CD14-positive monocyte (primary cell): ENCODE results near the gene KCNIP2. TPM values are rescaled to one million over a fixed set of nuclear protein-coding genes. Genes with fewer than 3 reads are reported as not detected.

Experiments used
- DNase-seq, 3 donors: peaks; one replicate each; pipeline ENCODE4 v3.0.0-alpha.2; 2011 to 2022
- H2AFZ ChIP-seq: 2 replicates; pipeline ENCODE4 v1.6.0; 2012; ENCODE audit warnings: mild to moderate bottlenecking, low read depth, low read length, inconsistent platforms; ENCODE audit not compliant: insufficient read depth, poor library complexity, severe bottlenecking
- H3K27ac ChIP-seq, 2 donors: 1 replicate in 1 of 2; 2 replicates in 1 of 2; pipeline ENCODE4 v1.5.1; 2012 to 2013; ENCODE audit warnings: low read length in 2 of 2, control low read depth in 1 of 2, inconsistent platforms in 1 of 2, low read depth in 1 of 2, mild to moderate bottlenecking in 1 of 2
- H3K27me3 ChIP-seq, 2 donors: one replicate each; pipeline versions ENCODE4 v1.6.0 to v1.6.1; 2011 to 2013; ENCODE audit warnings: low read length in 2 of 2; ENCODE audit not compliant: control insufficient read depth in 2 of 2, insufficient read depth in 2 of 2
- H3K36me3 ChIP-seq, 2 donors: replicated peaks in 1 of 2; 1 replicate in 1 of 2; 2 replicates in 1 of 2; pipeline versions ENCODE4 v1.5.1 to v1.6.1; 2012 to 2013; ENCODE audit warnings: low read length in 2 of 2, control low read depth in 1 of 2, inconsistent platforms in 1 of 2, mild to moderate bottlenecking in 1 of 2; ENCODE audit not compliant: insufficient read depth in 2 of 2, control insufficient read depth in 1 of 2
- H3K4me1 ChIP-seq, 2 donors: 1 replicate in 1 of 2; 2 replicates in 1 of 2; pipeline versions ENCODE4 v1.5.1 to v1.6.1; 2012 to 2013; ENCODE audit warnings: low read length in 2 of 2, control low read depth in 1 of 2, inconsistent platforms in 1 of 2, mild to moderate bottlenecking in 1 of 2, moderate library complexity in 1 of 2; ENCODE audit not compliant: insufficient read depth in 2 of 2, control insufficient read depth in 1 of 2
- H3K4me2 ChIP-seq: replicated peaks from 2 replicates; pipeline ENCODE3; 2012; ENCODE audit warnings: low read length, moderate library complexity, mild to moderate bottlenecking; ENCODE audit not compliant: poor library complexity, severe bottlenecking; ENCODE audit errors: extremely low read depth
- H3K4me3 ChIP-seq, 3 experiments: fragments of 200-600 bp in 1 of 3; sonication (generic) in 1 of 3; replicated peaks in 1 of 3; 1 replicate in 2 of 3; 2 replicates in 1 of 3; pipeline ENCODE4 v1.5.1; 2011 to 2013; ENCODE audit warnings: low read length in 3 of 3, mild to moderate bottlenecking in 3 of 3, control low read depth in 2 of 3, low read depth in 2 of 3, inconsistent platforms in 1 of 3, moderate library complexity in 1 of 3
- H3K79me2 ChIP-seq: 2 replicates; pipeline ENCODE4 v1.6.0; 2012; ENCODE audit warnings: mild to moderate bottlenecking, control low read depth, inconsistent platforms, low read length, moderate library complexity; ENCODE audit not compliant: insufficient read depth
- H3K9ac ChIP-seq: 2 replicates; pipeline ENCODE4 v1.6.0; 2017; ENCODE audit warnings: low read length, mild to moderate bottlenecking; ENCODE audit not compliant: insufficient read depth, poor library complexity, severe bottlenecking
- H3K9me3 ChIP-seq, 2 donors: replicated peaks in 1 of 2; 1 replicate in 1 of 2; 2 replicates in 1 of 2; pipeline versions ENCODE4 v1.5.1 to v1.6.1; 2012 to 2013; ENCODE audit warnings: low read length in 2 of 2, control low read depth in 1 of 2; ENCODE audit not compliant: control insufficient read depth in 1 of 2, insufficient read depth in 1 of 2
- H4K20me1 ChIP-seq: 2 replicates; pipeline ENCODE4 v1.6.0; 2012; ENCODE audit warnings: mild to moderate bottlenecking, low read length, control low read depth, moderate library complexity; ENCODE audit not compliant: insufficient read depth
- H3K27ac Mint-ChIP-seq, 7 donors: one replicate each; pipeline ENCODE4 v1.8.0; 2020; ENCODE audit warnings: mild to moderate bottlenecking in 7 of 7, mixed read lengths in 7 of 7, moderate library complexity in 6 of 7, inconsistent platforms in 2 of 7
- H3K27me3 Mint-ChIP-seq, 3 donors: one replicate each; pipeline ENCODE4 v1.8.0; 2021 to 2022; ENCODE audit warnings: low read depth in 3 of 3, mild to moderate bottlenecking in 3 of 3, mixed read lengths in 3 of 3, moderate library complexity in 3 of 3, inconsistent platforms in 1 of 3
- H3K36me3 Mint-ChIP-seq, 2 donors: one replicate each; pipeline ENCODE4 v1.8.0; 2020; ENCODE audit warnings: mixed read lengths in 2 of 2, inconsistent platforms in 1 of 2, mild to moderate bottlenecking in 1 of 2
- H3K4me1 Mint-ChIP-seq: one replicate; pipeline ENCODE4 v1.8.0; 2020; ENCODE audit warnings: mild to moderate bottlenecking, mixed read lengths
- H3K4me3 Mint-ChIP-seq, 2 donors: one replicate each; pipeline ENCODE4 v1.8.0; 2020; ENCODE audit warnings: mild to moderate bottlenecking in 2 of 2, mixed read lengths in 2 of 2, moderate library complexity in 1 of 2
- H3K9me3 Mint-ChIP-seq, 7 donors: one replicate each; pipeline ENCODE4 v1.8.0; 2020 to 2022; ENCODE audit warnings: mixed read lengths in 7 of 7, mild to moderate bottlenecking in 6 of 7, moderate library complexity in 6 of 7, inconsistent platforms in 2 of 7
- CTCF ChIP-seq: fragments of 200-600 bp; IDR thresholded peaks from one replicate; pipeline ENCODE4 v1.8.0; 2022; ENCODE audit warnings: antibody characterized with exemption, mild to moderate bottlenecking
- WGBS: methylation state at CpG from one replicate; pipeline ENCODE4 v1.1.5; 2013; ENCODE audit warnings: missing lambda C conversion rate; ENCODE audit not compliant: insufficient coverage; 5-methylcytosine and 5-hydroxymethylcytosine counted together
- intact Hi-C, 2 donors: fragments of 100-400 bp; cut with micrococcal nuclease; formaldehyde crosslinking; loops; one replicate each; pipeline versions ENCODE4 v1.15.0 to v1.15.1; 2023
- polyA plus RNA-seq, 3 donors: library from polyadenylated mRNA; depleted of rRNA in 1 of 3; unstranded in 2 of 3; stranded (reverse) in 1 of 3; fragments of 300-500 nt in 2 of 3; fragments of >200 nt in 1 of 3; fragmentation: Illumina TruSeq in 2 of 3; gene quantifications; 1 replicate in 2 of 3; 2 replicates in 1 of 3; pipeline ENCODE4 v1.2.3, GENCODE V29; 2012 to 2021

The KCNIP2 gene
- polyA plus RNA-seq, 3 donors: 0.48 to 2.1 TPM; not detected in 1

DNA sequence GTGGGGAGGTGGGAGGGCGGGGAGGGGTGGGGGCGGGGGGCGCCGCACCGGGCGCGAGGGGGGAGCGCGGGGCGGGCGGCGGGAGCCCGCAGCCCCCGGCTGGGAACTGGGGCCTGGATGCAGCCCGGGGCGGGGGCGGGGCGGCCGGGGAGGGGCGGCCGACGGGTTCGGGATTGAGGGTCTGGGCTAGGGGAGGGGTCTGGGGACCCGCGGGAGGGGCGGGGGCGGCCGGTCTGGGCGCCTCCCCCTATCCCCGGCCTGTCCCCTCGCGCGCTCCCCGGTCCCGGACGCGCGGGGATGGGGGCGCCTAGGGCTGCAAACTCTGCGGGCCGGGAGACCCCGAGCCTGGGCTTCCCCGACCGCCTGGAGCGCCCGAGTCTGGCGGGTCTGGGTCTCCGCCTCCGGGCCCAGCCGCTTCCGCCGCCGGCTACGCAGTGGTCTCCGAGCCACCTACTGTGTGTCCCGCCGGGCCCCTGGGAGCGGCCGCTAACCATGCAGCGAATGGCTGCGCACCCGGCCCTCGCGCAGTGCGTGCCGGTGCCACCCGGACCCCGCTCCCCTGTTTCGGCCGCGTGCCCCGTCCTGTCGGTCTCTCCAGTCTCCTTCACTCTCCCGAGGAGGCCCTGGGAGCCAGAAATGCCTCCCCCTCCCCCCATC, 67.3 kb downstream of the KCNIP2 start:
- H3K79me2 ChIP-seq: no peaks in the 10 kb centered on the region
- H3K36me3 Mint-ChIP-seq: peaks cover 11 to 14% of the 10 kb centered on the region in 2 donors
- WGBS: 5% methylated on average over 44 of the region's 74 CpGs
- peaks cover 0 to 36% of the 10 kb centered on the region in 2 donors for H3K9me3 ChIP-seq
- H2AFZ ChIP-seq: no peak overlapping the region
- H3K9ac ChIP-seq: no peak overlapping the region
- peaks cover 0 to 15% (median 8%) of the 10 kb centered on the region in 7 donors for H3K9me3 Mint-ChIP-seq
- no peak overlapping the region for H3K27ac Mint-ChIP-seq
- H4K20me1 ChIP-seq: peaks cover 29% of the 10 kb centered on the region
- no peaks in the 10 kb centered on the region for H3K36me3 ChIP-seq
- H3K27me3 Mint-ChIP-seq: peaks cover 74 to 90% (median 76%) of the 10 kb centered on the region in 3 donors
- H3K4me1 ChIP-seq: peaks cover 18 to 27% of the 10 kb centered on the region in 2 donors
- no peak overlapping the region for H3K4me3 ChIP-seq
- intact Hi-C loops: loop anchor here in 1 of 2 donors (10.0 kb wide), 1 partner anchor 561 kb away; no protein-coding TSS in a partner anchor
- H3K4me1 Mint-ChIP-seq: peaks cover 29% of the 10 kb centered on the region
- TF ChIP-seq CTCF: no peak
- no peak overlapping the region for H3K4me2 ChIP-seq
- no peak for DNase-seq
- H3K4me3 Mint-ChIP-seq: peak overlapping the region in 1 of 2 donors; percentile 63
- no peak overlapping the region for H3K27ac ChIP-seq
- peaks cover 58 to 76% of the 10 kb centered on the region in 2 donors for H3K27me3 ChIP-seq

Other genes starting within 250 kb of the KCNIP2 start
- gene FBXW4, start 148.6 kb downstream of the KCNIP2 start, polyA plus RNA-seq: 10 to 100 TPM in 1 of 3 donors, 1 to 10 TPM in 2; 1.1 to 30.8 (median 1.8) TPM
- gene FGF8, start 67.7 kb downstream of the KCNIP2 start, polyA plus RNA-seq: not detected
- gene NPM3, start 60.4 kb downstream of the KCNIP2 start, polyA plus RNA-seq: 1 to 10 TPM; 1.2 to 8.1 (median 3.8) TPM
- gene OGA, start 25.4 kb downstream of the KCNIP2 start, polyA plus RNA-seq: 100 to 1,000 TPM in 1 of 3 donors, 10 to 100 TPM in 1, 1 to 10 TPM in 1; 6.9 to 104 (median 15.3) TPM
- gene ARMH3, start 212.4 kb upstream of the KCNIP2 start, polyA plus RNA-seq: 10 to 100 TPM; 20.4 to 26.3 (median 22.1) TPM
- gene HPS6, start 221.5 kb upstream of the KCNIP2 start, polyA plus RNA-seq: 10 to 100 TPM in 2 of 3 donors, 1 to 10 TPM in 1; 2.9 to 27.3 (median 23.6) TPM